ENCODE data around the gene E2F8. TPM values are rescaled to one million over a fixed set of nuclear protein-coding genes. Genes with fewer than 3 reads are reported as not detected.

E2F8 gene
- total and polyA plus RNA-seq, 10 of the 15 experiments (the other 5 are each of a cell fraction or from before 2014, with no cell fraction given) = 8.8 to 28.1 (median 18.5) TPM

- TF ChIP-seq USF2 (IDR thresholded peaks at IDR 0.05; ENCODE audit: borderline replicate concordance, low read depth, low read length) = no peak
- TF ChIP-seq, protein P1, sequence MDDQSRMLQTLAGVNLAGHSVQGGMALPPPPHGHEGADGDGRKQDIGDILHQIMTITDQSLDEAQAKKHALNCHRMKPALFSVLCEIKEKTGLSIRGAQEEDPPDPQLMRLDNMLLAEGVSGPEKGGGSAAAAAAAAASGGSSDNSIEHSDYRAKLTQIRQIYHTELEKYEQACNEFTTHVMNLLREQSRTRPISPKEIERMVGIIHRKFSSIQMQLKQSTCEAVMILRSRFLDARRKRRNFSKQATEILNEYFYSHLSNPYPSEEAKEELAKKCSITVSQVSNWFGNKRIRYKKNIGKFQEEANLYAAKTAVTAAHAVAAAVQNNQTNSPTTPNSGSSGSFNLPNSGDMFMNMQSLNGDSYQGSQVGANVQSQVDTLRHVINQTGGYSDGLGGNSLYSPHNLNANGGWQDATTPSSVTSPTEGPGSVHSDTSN (IDR thresholded peaks at IDR 0.05; ENCODE audit: insufficient replicate concordance, low read depth, low read length) = no peak
Observed at GRCh38 chr11:19237813-19238212, 2.9 kb downstream of the E2F8 start (continued).

- Histone ChIP-seq H3K9ac (ENCODE audit: control insufficient read depth, insufficient read depth, low read length) (no peak overlapping the region), H3K27me3 (replicated peaks in 1 of 2; ENCODE audit: control insufficient read depth in 2 of 2, insufficient read depth in 2 of 2, low read length in 1 of 2) (no peaks in the 10 kb centered on the region), H3K79me2 (ENCODE audit: control insufficient read depth, insufficient read depth, low read length) (peaks cover 29% of the 10 kb centered on the region), H3K4me3 (no peak overlapping the region), H3K9me3 (replicated peaks; ENCODE audit: control insufficient read depth, insufficient read depth, low read length) (no peaks in the 10 kb centered on the region), H3K4me1 (ENCODE audit: control insufficient read depth, insufficient read depth, low read length) (peaks cover 9% of the 10 kb centered on the region), H2AFZ (ENCODE audit: control insufficient read depth, low read depth, low read length) (no peak overlapping the region), H3K27ac (ENCODE audit: control insufficient read depth, insufficient read depth) (no peak overlapping the region), H3K36me3 (ENCODE audit: control insufficient read depth in 2 of 2, insufficient read depth in 2 of 2, low read length in 1 of 2) (peaks cover 4 to 13% of the 10 kb centered on the region in 2 experiments), H4K20me1 (ENCODE audit: control insufficient read depth, insufficient read depth) (no peaks in the 10 kb centered on the region), H3K4me2 (ENCODE audit: control insufficient read depth, insufficient read depth) (no peak overlapping the region)
- ATAC-seq (no peak), DNase-seq (ENCODE audit: low read depth, low spot score) (no peak), FAIRE-seq (no peak)
- 99% methylated on average over 8 of the region's 8 CpGs for WGBS (ENCODE audit: insufficient coverage, insufficient replicate concordance, low lambda C conversion rate, missing lambda C conversion rate)
- CTCF ChIA-PET = interaction anchor here (2.2 kb wide), 1 partner anchor 167 kb away, joined by 6 read pairs; no protein-coding TSS in a partner anchor
- POLR2A ChIA-PET = no interaction called here
- SMC1A ChIA-PET (ENCODE audit: uncharacterized antibody, unreplicated experiment) = interaction anchor here (0.6 kb wide), 1 partner anchor 17 kb away, joined by 3 read pairs; no protein-coding TSS in a partner anchor
- in situ Hi-C loops (cut with MboI) = no loop called here
- intact Hi-C loops (cut with micrococcal nuclease; ENCODE audit: unreplicated experiment) = no loop called here
- RAD21 ChIA-PET (ENCODE audit: unreplicated experiment) = no interaction called here
- no TSS peak for BruUV-seq (replicated peaks)
- no peak for TF ChIP-seq MAX (IDR thresholded peaks at IDR 0.05; ENCODE audit: low read depth, low read length)
- no peak for TF ChIP-seq KLF5 (IDR thresholded peaks at IDR 0.05; ENCODE audit: partially characterized antibody)
- TF ChIP-seq ZBTB40 (IDR thresholded peaks at IDR 0.05; ENCODE audit: borderline replicate concordance) = no peak
- TF ChIP-seq ESRRA (IDR thresholded peaks at IDR 0.05; ENCODE audit: low read length) = no peak
- TF ChIP-seq SREBF1 (IDR thresholded peaks at IDR 0.05; ENCODE audit: low read length) = no peak
- no peak for TF ChIP-seq CHD1 (IDR thresholded peaks at IDR 0.05; ENCODE audit: low read depth, low read length)
- no peak for TF ChIP-seq POU2F2 (IDR thresholded peaks at IDR 0.05; ENCODE audit: borderline replicate concordance, low read depth, low read length)
- TF ChIP-seq BHLHE40 (IDR thresholded peaks at IDR 0.05; ENCODE audit: borderline replicate concordance in 1 of 2, low read depth in 2 of 2, low read length in 1 of 2) = no peak
- TF ChIP-seq NFYB (IDR thresholded peaks at IDR 0.05; ENCODE audit: insufficient read depth, low read depth, low read length) = no peak
- no peak for TF ChIP-seq IRF3 (IDR thresholded peaks at IDR 0.05)
- TF ChIP-seq TAF1 (IDR thresholded peaks at IDR 0.05; ENCODE audit: borderline replicate concordance, low read depth, low read length) = no peak
Observed at GRCh38 chr11:19237381-19237780, 3.4 kb downstream of the E2F8 start.
